ENCODE measurements around the gene TAAR2.
"Not testable (repeated sequence)": the region's sequence is repeated elsewhere in the genome, so short reads cannot be mapped to it uniquely, and the experiment has no call there.

TAAR2 gene

DNA sequence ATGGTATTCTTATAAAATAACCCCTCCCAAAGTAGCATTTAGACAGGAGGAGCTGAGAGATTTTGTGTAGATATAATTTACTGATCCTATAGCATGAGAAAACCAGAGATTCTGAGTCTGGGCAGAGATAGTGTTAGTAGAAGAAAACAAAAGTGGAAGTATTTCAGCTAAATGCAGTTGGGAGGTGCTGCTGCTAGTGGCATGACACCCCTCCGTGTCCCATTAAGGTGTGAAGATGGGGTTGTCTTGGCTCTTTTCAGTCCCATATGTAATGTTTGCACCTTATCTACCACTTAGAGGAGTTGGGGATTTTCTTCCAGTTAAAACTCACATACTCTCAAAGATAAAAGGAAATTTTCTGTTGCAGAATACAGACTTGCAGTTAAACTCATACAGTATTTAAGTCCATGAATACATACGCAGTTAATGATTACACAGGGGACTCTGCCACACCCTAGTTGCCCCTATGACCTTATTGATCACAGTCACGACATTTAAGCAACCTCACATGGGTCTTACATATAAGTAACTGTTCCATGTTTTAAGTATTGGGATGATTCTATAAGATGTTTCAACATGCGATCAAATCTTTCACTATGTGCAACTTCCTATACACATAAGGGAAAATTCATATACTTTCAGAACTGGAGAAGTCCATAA is 11.5 kb downstream of the TAAR2 start:
- H3K27me3 ChIP-seq (ENCODE audit: insufficient read depth, poor library complexity, severe bottlenecking), result no peaks in the 10 kb centered on the region
- no peaks in the 10 kb centered on the region for H3K9me3 ChIP-seq (ENCODE audit: severe bottlenecking)
- H3K36me3 ChIP-seq (ENCODE audit: low read depth), result no peaks in the 10 kb centered on the region
- H3K4me3 ChIP-seq (ENCODE audit: severe bottlenecking), result no peak overlapping the region
- peaks cover 21% of the 10 kb centered on the region for H3K4me1 ChIP-seq (ENCODE audit: insufficient read depth, poor library complexity, severe bottlenecking)
- no peak overlapping the region for H3K27ac ChIP-seq (ENCODE audit: poor library complexity, severe bottlenecking)
- DNase-seq (ENCODE audit: low spot score), result no peak
- TF ChIP-seq, protein P1, sequence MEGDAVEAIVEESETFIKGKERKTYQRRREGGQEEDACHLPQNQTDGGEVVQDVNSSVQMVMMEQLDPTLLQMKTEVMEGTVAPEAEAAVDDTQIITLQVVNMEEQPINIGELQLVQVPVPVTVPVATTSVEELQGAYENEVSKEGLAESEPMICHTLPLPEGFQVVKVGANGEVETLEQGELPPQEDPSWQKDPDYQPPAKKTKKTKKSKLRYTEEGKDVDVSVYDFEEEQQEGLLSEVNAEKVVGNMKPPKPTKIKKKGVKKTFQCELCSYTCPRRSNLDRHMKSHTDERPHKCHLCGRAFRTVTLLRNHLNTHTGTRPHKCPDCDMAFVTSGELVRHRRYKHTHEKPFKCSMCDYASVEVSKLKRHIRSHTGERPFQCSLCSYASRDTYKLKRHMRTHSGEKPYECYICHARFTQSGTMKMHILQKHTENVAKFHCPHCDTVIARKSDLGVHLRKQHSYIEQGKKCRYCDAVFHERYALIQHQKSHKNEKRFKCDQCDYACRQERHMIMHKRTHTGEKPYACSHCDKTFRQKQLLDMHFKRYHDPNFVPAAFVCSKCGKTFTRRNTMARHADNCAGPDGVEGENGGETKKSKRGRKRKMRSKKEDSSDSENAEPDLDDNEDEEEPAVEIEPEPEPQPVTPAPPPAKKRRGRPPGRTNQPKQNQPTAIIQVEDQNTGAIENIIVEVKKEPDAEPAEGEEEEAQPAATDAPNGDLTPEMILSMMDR (IDR thresholded peaks at IDR 0.05; ENCODE audit: poor library complexity, severe bottlenecking), result no peak
- ATAC-seq (ENCODE audit: low read depth), result no peak

DNA sequence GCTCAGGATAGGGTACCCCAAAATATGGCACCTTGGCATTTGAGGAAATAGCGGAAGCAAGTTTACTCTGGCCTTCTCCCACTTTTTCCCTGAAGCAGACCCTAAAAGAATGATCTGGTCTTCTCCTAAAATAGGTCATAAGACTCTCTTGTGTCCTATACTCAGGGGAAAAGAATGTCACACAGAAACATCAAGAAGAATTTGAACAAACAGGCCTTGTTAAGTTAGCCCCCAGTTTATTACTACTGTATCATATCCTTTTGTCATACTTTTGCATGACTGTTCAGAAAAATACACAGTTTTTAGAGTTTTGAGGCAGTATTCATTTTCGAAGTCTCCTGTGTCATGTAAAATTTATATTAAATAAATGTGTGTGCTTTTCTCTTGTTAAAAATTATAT is 12.5 kb downstream of the TAAR2 start:
- H3K36me3 ChIP-seq (ENCODE audit: low read depth), result no peaks in the 10 kb centered on the region
- DNase-seq (ENCODE audit: low spot score), result no peak
- peaks cover 21% of the 10 kb centered on the region for H3K4me1 ChIP-seq (ENCODE audit: insufficient read depth, poor library complexity, severe bottlenecking)
- no peak for ATAC-seq (ENCODE audit: low read depth)
- H3K4me3 ChIP-seq (ENCODE audit: severe bottlenecking), result no peak overlapping the region
- no peaks in the 10 kb centered on the region for H3K9me3 ChIP-seq (ENCODE audit: severe bottlenecking)
- H3K27ac ChIP-seq (ENCODE audit: poor library complexity, severe bottlenecking), result no peak overlapping the region
- TF ChIP-seq, protein P1 (IDR thresholded peaks at IDR 0.05; ENCODE audit: poor library complexity, severe bottlenecking), result no peak
- no peaks in the 10 kb centered on the region for H3K27me3 ChIP-seq (ENCODE audit: insufficient read depth, poor library complexity, severe bottlenecking)

DNA sequence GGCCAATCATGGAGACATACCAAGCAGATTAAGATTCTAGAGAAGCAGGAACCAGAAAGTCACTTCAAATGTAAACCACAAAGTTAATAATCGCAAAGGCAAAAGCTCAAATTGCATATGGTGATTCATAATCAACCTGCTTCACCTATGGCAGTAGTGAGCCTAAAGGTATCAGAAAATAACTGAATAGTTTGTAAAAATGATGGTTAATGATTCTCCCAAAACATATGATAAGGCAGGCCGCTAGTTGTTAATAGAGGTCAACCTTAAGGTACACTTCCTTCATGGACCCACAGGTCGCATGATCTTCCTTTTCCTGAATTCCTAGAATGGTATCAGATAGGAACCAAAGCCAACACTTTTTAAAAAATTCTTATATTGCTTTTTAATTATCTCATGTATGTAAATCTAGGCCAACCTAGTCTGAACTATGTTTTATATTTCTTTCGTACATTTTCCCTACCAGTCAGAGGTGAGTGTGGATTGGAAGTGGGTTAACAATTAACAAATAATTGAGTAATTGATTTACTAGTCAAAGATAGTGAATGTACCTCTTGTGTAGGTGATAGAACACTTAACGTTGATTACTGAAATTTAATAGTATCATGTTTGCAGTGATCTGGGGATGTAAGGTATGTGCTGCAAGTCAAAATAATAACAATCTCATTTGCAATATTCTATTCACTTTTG is 16.4 kb downstream of the TAAR2 start:
- TF ChIP-seq, protein P1 (IDR thresholded peaks at IDR 0.05; ENCODE audit: poor library complexity, severe bottlenecking), result no peak
- no peaks in the 10 kb centered on the region for H3K4me1 ChIP-seq (ENCODE audit: insufficient read depth, poor library complexity, severe bottlenecking)
- no peak overlapping the region for H3K27ac ChIP-seq (ENCODE audit: poor library complexity, severe bottlenecking)
- no peak overlapping the region for H3K4me3 ChIP-seq (ENCODE audit: severe bottlenecking)
- no peak for ATAC-seq (ENCODE audit: low read depth)
- DNase-seq (ENCODE audit: low spot score), result no peak
- H3K36me3 ChIP-seq (ENCODE audit: low read depth), result no peaks in the 10 kb centered on the region
- H3K27me3 ChIP-seq (ENCODE audit: insufficient read depth, poor library complexity, severe bottlenecking), result no peaks in the 10 kb centered on the region
- H3K9me3 ChIP-seq (ENCODE audit: severe bottlenecking), result no peaks in the 10 kb centered on the region

DNA sequence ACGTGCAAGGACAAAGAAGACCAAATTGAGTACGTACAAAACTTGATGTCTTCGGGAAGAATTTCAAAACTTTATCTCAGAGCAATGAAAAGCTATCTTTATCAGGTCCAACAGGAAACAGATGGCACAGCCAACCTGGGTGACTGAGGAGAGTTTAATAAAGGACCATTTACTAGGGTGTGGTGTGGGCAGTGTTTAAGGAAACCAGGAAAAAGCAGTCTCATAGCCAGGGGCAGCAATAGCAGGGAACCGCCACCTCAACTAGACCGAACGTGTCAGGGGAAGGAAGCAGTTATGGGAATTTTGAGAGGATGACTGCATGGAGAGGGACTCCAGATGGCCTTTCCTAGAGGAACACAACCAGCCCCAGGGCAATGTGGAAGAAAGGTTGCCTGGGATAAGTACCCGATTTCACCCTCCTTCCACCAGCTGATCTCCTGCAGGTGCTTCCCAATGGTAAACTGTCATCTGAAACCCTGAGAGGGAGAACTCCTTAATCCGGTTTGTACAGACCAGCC is 19.4 kb downstream of the TAAR2 start:
- Histone ChIP-seq H3K27me3 (ENCODE audit: insufficient read depth, poor library complexity, severe bottlenecking) (no peaks in the 10 kb centered on the region), H3K27ac (ENCODE audit: poor library complexity, severe bottlenecking) (no peak overlapping the region), H3K36me3 (ENCODE audit: low read depth) (no peaks in the 10 kb centered on the region), H3K4me1 (ENCODE audit: insufficient read depth, poor library complexity, severe bottlenecking) (no peaks in the 10 kb centered on the region), H3K4me3 (ENCODE audit: severe bottlenecking) (no peak overlapping the region), H3K9me3 (ENCODE audit: severe bottlenecking) (no peaks in the 10 kb centered on the region)
- no peak for ATAC-seq (ENCODE audit: low read depth)
- no peak for DNase-seq (ENCODE audit: low spot score)
- TF ChIP-seq, protein P1 (IDR thresholded peaks at IDR 0.05; ENCODE audit: poor library complexity, severe bottlenecking), result no peak

DNA sequence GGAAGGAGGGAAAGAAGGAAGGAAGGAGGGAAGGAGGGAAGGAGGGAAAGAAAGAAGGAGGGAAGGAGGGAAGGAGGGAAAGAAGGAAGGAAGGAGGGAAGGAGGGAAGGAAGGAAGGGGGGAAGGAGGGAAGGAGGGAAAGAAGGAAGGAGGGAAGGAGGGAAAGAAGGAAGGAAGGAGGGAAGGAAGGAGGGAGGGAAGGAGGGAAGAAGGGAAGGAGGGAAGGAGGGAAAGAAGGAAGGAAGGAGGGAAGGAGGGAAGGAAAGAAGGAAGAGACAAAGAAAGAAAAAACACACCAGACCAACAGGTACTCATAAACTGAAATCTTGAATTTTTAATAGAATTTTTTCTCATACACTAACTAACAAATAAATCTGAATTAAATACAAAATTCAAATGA is 23.2 kb downstream of the TAAR2 start:
- H3K9me3 ChIP-seq (ENCODE audit: severe bottlenecking); H3K36me3 ChIP-seq (ENCODE audit: low read depth); H3K4me1 ChIP-seq (ENCODE audit: insufficient read depth, poor library complexity, severe bottlenecking); H3K27me3 ChIP-seq (ENCODE audit: insufficient read depth, poor library complexity, severe bottlenecking); H3K27ac ChIP-seq (ENCODE audit: poor library complexity, severe bottlenecking); H3K4me3 ChIP-seq (ENCODE audit: severe bottlenecking); DNase-seq (ENCODE audit: low spot score); ATAC-seq (ENCODE audit: low read depth): not testable (repeated sequence)
